Forelimb muscle (tissue), 1 donor: ENCODE results near the gene NUP98. TPM values are rescaled to one million over a fixed set of nuclear protein-coding genes. Genes with fewer than 3 reads are reported as not detected.
"Not testable (repeated sequence)": the region's sequence is repeated elsewhere in the genome, so short reads cannot be mapped to it uniquely, and the experiment has no call there.

Experiments used
- DNase-seq: peaks from one replicate; pipeline ENCODE4 v3.0.0-alpha.2; 2013; ENCODE audit warnings: low read depth
- polyA plus RNA-seq: library from polyadenylated mRNA; unstranded; fragments of 120-200 nt; gene quantifications from one replicate; pipeline ENCODE4 v1.2.1, GENCODE V29; 2013; ENCODE audit not compliant: insufficient read length

NUP98 gene
- polyA plus RNA-seq, 1 donor, result 36.8 TPM

DNA sequence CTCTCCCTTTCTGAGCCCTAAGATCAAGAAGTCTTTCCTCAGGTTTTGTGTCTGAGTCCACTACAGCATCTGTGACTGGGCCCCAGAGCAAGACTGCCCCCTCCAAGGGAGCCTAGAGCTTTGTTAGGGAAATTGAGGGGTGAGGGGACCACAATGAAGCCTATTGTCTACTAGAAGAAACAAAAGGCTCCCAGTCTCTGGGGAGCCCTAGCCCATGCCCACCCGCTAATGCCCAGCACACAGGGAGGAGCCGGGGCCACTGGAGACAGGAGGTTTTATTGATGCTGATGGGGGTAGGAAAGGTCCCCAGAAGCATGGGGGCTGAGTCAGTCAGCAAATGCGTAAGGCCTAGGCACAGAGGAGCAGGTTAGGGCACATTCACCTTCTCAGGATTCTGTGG is 29.4 kb upstream of the NUP98 start:
- DNase-seq, result no peak

DNA sequence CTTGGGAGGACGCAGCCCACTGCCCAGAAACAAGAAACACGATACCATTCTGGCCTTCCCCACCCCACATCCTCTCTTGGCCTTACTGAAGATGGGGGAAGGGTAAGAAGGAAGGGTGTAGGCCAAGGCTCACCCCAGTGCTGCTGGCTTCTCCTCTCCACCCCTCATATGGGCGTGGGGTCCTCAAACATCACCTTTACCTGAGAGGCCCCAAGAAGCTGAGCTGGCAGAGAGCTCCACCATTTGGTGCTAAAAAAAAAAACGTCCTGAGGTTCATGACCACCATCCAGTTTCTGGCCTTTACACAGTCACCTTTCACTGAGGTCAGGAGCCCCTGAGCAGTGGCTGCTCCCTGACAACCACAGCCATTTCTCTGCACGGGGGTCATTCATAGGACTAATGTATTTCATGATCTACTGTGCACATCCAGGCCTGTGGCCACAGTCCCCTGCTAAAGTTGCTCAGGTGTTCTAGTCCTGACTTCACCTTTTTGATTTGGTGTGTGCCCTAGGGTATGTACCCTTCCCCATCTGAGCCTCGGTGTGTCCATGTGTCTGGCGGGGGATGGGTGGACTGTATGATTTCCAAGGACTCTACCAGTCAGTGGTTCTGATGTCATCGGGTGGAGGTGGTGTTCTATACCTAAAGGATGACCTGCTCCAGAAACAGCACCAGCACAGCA is 28.3 kb upstream of the NUP98 start:
- DNase-seq, result no peak

DNA sequence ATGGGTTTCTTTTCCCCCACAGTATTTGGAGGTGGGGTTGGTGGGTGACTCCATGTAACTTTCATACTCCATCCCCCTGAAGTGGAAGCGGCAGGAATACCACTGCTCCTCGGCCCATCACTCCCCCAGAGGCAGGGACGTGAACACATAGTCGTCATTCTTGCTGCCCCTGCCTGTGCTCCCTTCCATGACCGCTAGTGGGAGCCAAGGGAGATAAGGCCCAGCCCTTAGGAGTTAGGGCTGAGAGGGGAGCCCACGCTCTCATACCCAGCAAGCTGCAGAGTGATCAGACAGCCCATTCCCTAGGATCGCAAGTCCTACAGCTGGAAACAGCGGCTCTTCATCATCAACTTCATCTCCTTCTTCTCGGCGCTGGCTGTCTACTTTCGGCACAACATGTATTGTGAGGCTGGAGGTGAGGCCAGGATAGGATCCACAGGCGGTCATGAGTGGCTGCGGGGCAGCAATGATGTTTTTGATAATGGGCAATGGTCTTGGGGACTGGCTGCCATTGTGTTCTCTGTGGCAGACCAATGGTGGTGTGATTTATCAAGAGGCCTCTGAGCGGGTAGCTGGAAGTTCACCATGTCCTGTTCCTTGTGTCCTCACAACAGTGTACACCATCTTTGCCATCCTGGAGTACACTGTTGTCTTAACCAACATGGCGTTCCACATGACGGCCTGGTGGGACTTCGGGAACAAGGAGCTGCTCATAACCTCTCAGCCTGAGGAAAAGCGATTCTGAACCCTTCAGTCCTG is 27.5 kb upstream of the NUP98 start:
- DNase-seq, result no peak

DNA sequence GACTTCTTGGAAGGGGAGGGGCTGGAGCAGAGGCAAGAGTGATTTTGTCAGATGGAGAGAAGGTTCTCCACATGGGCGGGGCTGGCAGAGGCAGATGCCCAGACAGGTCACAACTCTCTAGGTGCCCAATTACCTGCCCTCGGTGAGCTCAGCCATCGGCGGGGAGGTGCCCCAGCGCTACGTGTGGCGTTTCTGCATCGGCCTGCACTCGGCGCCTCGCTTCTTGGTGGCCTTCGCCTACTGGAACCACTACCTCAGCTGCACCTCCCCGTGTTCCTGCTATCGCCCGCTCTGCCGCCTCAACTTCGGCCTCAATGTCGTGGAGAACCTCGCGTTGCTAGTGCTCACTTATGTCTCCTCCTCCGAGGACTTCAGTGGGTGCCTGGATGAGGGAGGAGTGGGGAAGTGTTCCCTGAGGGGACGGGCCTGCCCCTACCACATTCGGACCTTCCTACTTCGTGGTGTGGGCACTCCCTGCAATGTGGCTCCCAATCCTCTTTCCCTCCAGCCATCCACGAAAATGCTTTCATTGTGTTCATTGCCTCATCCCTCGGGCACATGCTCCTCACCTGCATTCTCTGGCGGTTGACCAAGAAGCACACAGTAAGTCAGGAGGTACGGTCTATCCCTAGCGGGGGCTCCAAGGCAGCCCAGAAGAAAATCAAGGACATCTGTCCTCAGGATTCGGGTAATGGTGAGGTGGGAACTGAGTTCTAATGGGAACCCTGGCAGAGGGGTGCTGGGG is 26.6 kb upstream of the NUP98 start:
- DNase-seq, result no peak

DNA sequence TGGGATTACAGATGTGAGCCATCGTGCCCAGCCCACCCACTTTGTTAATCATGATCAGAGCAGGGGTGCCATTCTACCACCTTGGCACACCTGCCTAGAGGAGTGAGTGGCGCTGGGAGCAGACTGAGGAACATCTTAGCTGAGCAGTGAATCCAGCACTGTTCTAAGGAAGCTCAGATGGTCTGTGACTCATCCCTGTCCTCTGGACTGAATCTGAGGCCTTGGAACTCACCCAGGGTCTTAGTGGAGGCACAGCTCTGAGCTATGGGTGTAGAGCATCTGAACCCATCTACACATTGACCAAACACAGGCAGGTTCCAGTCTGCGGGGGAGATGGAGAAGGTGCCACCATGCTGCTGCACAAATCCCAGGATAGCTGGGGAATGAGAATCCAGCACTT is 25.9 kb upstream of the NUP98 start:
- DNase-seq, result no peak

GRCh38 chr11:3822312-3822711 is 25.0 kb upstream of the NUP98 start:
- no peak for DNase-seq

GRCh38 chr11:3820971-3821370 is 23.6 kb upstream of the NUP98 start:
- DNase-seq, result no peak

- DNase-seq, result no peak
Observed at GRCh38 chr11:3817181-3817800, 19.9 kb upstream of the NUP98 start.

DNA sequence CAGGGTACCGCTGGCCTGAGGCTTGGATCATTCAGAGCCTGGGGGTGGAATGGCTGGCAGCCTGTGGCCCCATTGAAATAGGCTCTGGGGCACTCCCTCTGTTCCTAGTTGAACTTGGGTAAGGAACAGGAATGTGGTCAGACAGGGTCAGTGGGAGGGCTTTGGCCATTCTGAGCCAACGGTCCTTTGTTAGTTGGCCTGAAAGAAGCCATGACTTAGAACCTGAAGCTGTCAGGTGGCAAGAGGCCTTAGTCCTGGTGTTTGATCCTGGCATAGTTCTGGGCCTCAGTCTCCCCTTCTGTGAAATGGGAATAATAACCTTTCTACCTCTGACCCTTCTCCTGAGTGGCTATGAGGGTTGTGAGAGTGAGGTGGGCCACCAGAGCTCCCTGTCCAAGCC is 19.3 kb upstream of the NUP98 start:
- DNase-seq, result no peak

DNA sequence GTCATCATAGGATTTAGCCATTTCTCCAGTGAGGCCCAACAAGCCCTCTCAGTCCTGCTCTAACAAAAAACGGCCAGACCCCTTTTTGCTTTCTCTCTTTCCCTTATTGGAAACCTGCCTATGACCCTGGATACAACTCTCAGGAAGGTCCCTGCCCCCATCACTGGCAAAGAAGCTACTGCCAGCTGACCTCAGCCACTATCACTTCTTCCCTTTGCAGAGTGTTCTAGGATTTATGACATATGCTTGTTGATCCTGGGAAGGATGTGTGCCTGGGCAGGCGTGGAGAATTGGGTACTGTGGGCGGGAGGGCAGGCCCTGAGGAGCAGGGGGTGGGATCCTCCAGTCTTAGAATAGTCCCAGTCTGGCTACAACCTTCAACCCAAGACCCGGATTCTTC is 18.5 kb upstream of the NUP98 start:
- no peak for DNase-seq

DNA sequence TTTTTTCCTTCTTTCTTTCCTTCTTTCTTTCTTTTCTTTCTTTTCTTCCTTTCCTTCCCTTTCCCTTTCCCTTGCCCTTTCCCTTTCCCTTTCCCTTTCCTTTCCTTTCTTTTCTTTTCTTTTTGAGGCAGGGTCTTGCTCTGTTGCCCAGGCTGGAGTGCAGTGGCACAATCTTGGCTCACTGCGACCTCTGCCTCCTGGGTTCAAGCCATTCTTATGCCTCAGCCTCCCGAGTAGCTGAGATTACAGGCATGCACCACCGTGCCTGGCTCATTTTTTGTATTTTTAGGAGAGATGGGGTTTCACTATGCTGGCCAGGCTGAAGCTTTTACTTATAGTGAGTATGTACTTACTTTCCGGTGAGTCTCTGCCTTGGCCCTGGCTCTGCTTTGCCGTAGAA is 17.5 kb upstream of the NUP98 start:
- not testable (repeated sequence) for DNase-seq

- no peak for DNase-seq
Observed at GRCh38 chr11:3810951-3811350, 13.6 kb upstream of the NUP98 start.

DNA sequence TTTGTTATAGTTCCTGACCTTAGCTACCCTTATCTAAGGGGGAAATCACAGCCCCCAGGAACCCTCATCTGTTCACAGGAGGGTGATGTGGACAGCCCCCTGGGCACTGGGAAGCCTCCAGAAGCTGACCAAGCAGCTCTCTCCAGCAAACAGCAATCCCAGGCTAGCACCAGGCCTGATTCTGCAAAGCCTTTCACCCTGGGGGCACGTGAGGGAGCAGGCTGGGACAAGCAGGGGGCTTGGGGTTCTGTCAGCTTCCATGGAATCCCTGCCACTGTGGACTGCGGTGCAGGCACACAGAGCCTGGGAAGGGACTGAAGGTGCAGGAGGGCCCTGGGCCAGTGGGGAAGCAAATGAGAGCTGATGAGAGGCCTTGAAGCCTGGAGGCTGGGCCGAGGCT is 13.1 kb upstream of the NUP98 start:
- DNase-seq, result no peak

- DNase-seq, result no peak
Observed at GRCh38 chr11:3809624-3809928, 12.2 kb upstream of the NUP98 start.

GRCh38 chr11:3808861-3809623 is 11.7 kb upstream of the NUP98 start:
- no peak for DNase-seq

DNA sequence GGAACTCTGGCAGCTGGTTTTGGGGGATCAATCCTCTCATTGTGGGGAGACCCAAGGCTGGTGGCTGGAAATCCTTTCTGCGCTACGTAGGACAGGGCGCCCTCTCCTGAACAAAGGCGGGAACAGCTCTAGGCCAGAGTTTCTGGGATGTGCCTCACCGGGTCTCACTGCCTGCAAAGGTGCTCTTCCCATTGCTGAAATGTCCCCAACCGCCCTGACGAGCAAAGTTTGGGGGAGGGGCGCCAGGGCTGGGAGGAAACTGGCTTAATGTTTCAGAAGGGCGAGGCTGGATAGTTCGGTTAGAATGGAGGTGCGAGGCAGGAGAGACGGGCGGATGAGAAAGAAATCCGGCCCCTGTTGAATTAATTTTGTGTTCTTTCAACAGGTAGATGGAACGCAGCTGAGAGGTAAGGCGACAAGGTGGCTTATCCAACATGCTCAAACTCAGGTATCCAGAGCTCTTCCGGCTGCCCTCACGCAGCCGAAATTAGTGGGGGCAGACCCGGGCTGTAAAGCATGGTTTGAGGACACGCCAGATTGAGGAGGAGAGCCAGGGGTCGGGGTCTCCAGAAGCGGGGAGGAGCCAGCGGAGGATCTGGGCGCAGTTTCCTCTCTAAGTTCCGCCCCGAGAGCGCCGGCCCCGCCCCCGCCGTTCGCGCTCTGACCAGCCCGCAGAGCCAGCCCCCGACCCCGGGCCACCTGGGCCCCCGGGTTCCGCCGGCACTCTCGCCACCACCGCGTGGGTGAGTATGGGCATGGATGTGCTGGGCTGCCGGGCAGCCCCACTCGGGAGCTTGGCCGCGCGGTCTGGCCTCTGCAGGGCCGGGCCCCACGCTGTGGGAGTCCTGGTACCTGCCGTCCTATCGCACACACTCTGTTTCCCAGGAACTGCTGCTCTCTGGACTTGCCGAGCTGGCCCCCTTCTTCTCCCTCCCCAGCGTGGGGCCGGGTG is 10.8 kb upstream of the NUP98 start, which contains the start of gene PGAP2:
PGAP2 (plus strand) TSS at position 652 of the 952 bp plus-strand sequence. CDS start 2,700 bp downstream, outside the sequence.
- no peak for DNase-seq

DNA sequence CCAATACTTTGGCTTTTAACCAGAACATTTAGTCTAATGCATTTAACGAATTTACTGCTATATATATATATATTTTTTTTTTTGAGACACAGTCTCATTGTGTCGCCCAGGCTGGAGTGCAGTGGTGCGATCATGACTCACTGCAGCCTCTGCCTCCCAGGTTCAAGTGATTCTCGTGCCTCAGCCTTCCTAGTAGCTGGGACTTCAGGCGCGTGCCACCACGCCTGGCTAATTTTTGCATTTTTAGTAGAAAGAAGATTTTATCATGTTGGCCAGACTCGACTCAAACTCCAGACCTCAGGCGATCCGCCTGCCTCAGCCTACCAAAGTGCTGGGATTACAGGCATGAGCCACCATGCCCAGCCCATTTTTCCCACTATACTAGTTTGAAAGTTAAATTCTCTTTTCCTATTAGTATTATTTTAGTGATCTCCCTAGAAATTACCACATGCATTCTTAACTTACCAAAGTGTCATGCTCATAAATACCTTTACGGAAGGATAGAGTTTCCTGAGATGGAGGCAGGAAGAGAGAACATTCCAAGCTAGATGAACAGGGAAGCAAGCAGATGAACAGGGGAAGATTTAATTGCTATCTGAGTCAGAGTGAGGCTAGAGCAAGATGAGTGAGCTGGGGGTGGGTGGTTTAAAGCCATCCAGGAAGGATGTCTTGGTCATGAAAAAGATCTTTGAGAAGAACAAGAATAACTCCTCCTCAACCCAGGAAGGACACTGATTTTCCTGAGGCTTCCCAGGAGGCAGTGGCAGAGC is 6.6 kb upstream of the NUP98 start:
- DNase-seq, result no peak

DNA sequence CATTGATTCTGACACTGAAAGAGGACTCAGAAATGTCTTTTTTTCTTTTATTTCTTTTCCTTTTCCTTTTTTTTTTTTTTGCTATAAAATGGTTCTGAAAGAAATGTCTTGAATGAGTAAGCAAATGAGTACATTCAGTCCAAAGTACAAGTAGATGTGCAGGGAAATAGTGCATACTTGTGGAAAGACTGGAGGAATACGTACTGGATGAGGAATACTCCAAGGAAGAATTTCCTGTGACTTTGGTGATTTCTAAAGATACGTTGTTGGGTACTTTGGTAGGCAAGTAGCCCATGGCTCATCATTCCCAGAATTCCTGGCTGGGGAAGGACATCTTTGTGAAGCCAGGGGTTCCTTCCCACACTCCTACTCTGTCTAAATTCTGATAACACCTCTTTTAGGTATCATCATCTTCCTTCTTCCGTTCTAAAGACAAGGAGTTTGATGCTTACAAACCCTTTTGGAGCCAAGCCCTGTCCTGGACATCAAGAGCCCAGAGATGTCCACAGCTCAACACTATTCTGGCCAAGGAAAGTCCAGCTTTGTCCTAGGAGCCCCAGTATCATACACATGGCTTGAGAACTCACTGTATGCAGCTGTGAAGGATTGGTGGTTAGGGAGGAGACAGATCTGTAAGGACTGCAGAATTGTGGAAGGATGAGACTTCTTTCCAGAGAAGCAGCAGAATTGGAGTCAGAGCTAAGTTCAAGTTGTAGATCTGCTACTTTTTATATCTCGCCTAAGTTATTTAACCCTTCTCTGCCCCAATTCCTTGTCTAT is 4.8 kb upstream of the NUP98 start:
- DNase-seq, result no peak

DNA sequence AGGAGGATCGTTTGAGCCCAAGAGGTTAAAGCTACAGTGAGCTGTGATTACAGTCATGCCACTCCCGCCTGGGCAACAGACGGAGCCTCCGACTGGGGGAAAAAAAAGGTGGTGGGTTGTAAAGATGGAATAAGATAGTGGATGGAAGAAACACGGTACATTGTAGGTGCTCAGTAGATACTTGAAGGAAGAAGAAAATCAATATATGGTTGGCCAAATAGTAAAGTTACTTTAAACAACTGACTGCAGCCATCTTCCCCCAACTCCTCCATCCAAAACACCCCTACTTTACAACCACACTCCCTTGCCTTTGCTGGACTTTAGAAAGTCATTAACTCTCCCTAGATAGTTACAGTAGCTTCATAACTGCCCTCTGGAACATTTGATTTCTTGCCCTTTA is 2.5 kb upstream of the NUP98 start:
- DNase-seq, result no peak
